ENCODE results near the gene DTNA. TPM values are rescaled to one million over a fixed set of nuclear protein-coding genes. Genes with fewer than 3 reads are reported as not detected.
"Not testable (repeated sequence)": the region's sequence is repeated elsewhere in the genome, so short reads cannot be mapped to it uniquely, and the experiment has no call there.

The DTNA gene
- total RNA-seq, 1 donor from 2014 or later, result 1.6 TPM

DNA sequence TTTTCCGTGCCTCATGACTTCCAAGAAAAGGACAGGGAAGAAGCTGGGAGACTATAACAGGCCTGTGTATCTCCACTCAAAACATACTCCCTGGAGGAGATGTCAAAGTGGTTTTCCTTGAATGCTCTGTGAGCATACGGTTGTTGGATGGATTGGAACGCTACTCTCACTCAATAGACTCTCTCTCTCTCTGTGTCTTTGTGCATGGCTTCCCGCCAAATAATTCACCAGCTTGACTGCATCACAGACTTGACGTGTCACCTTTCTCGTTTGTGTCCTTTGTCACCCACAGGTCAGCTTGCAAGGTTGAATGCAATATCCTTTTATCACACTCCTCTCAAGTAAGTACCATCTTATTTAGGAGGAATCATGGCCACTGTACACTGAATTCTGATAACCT lies 174.3 kb downstream of the DTNA start:
- no peak for ATAC-seq
- DNase-seq (ENCODE audit: low spot score), result no peak

DNA sequence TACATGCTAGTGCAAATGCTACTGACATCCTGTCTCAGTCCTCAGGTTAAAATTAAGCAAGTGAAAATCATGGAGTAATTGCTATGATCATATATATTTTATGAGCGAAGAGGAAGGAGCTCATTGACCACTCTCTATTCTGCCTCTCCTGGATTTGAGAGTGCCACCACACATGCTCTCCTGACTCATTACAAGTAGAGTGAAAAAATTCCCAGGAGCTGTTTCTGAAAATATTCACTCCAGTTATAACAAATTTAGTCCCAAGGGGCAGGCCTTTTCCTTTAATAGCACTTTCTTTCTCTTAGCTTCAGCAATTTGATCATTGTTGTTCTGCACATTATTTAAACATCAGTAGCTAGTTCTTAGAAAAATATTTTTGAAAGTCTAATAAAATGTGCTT lies 176.1 kb downstream of the DTNA start:
- DNase-seq (ENCODE audit: low spot score) (no peak), ATAC-seq (no peak)

DNA sequence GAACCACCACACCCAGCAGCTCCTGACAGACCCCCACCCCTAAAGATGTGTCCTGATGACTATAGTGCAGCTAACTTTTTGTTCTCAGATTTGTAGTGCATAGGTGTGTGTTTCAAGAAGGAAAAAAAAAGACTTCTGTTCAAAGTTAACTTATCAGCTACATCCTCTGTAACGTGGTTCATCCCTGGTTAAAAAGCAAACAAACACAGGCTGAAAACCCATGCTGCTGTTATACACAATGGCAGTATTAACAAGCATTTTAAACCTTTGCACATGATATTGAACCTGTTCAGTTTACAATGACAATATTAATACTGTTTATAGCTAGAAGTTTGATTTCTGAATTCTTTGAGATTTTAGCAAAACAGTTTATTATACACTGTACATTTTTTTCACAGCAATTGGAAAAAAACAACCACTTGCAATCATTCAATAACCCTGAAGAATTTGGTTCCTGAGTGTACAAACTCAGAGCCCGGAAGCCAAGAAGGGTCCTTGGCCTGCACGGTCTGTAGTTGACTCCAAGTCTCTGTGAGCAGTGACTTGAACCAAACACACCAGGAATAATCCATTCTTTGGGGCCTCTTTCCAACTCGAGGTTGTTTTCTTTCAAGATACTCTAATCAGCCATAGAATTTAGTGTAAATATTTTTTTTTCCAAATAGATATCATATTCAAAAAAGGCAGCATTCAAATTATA lies 177.9 kb downstream of the DTNA start:
- DNase-seq (ENCODE audit: low spot score) (no peak), ATAC-seq (no peak)

DNA sequence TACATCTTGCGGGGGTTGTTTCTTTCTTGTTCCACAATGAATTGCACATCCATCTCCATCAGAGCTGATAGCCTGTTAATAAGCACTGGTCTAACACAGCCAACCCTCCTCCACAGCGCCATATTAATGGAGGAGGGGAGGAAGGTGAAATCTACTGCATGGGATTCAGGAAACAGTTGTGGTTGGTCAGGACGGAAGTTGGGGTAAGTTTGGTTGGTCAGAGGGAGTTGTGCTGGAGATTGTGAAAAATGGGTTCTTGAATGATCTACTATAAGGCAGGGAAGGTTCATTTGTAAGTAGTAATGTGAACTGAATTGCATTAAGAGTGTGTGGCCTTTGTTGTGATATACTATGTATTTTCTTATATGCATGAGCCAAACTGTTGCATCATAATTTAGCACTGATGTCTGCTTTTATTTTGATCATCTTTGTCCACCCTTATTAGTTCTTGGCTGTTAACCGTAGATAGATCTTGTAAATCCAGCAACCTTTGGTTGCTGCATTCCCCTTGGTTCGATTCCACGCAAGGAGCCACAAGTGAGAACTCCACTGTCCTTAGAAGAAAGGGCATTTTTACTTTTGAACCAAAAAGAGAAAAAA lies 180.5 kb downstream of the DTNA start:
- DNase-seq (ENCODE audit: low spot score), result no peak
- ATAC-seq, result no peak

DNA sequence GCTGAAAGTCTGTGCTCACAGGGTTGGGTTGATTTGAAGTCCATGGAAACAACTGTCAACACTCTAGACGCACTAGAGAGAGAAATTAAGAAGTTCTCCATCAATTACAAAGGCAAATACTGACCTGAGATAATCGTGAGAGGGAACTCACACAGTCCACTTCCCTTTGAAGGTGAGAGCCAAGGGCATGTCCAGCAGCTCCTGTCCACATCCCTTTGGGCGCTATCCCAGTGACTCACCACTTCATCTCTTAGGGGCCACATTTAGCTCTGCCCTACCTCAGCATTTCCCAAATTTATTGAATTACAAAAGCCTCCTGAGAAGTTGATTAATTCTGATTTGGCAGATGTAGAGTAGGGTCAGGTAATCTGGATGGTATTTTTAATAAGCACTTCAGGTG lies 182.3 kb downstream of the DTNA start:
- DNase-seq (ENCODE audit: low spot score) (no peak), ATAC-seq (no peak)

DNA sequence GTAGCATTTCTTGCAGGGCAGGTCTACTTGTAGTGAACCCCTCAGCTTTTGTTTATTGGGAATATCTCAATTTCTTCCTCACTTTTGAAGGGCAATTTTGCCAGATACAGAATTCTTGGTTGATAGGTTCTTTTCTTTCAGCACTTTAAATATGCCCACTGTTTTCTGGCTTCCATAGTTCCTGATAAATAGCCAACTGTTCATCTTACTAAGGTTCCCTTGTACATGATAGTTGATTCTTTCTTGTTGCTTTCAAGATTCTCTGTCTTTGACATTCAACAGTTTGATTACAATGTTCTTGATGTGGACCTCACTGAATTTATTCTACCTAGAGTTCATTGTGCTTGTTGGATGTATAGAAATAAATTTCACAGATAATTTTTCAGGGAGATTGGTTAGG lies 183.1 kb downstream of the DTNA start:
- ATAC-seq, result no peak
- no peak for DNase-seq (ENCODE audit: low spot score)

DNA sequence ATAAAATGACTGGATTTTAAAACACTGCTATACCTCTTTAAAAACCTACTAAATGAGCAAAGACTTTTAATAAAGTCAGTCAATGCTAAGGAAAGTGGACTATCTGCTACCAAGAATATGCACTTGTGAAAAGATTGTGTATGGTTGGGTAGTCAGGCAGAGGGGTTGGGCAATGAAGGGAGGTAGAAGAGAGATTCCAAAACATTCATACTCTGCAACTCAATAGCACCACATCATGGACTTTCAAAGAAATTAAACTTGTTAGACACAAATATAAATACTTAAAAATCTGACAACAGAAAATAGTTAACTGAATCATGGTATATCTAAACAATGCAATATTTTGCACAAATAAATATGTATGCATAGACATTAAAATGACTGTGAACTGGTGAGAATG lies 191.2 kb downstream of the DTNA start:
- no peak for ATAC-seq

DNA sequence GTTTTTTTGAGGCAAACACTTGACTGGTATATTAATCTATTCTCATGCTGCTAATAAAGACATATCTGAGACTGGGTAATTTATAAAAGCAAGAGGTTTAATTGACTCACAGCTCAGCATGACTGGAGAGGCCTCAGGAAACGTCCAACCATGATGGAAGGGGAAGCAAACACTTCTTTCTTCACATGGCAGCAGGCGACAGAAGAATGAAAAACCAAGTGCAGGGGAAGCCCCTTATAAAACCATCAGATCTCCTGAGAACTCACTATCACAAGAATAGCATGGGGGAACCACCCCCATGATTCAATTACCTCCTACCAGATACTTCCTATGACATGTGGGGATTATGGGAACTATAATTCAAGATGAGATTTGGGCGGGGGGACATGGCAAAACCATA lies 194.9 kb downstream of the DTNA start:
- DNase-seq (ENCODE audit: low spot score) (no peak), ATAC-seq (no peak)

More for the DNA sequence above, 191.2 kb downstream of the DTNA start:
- DNase-seq (ENCODE audit: low spot score), result no peak

DNA sequence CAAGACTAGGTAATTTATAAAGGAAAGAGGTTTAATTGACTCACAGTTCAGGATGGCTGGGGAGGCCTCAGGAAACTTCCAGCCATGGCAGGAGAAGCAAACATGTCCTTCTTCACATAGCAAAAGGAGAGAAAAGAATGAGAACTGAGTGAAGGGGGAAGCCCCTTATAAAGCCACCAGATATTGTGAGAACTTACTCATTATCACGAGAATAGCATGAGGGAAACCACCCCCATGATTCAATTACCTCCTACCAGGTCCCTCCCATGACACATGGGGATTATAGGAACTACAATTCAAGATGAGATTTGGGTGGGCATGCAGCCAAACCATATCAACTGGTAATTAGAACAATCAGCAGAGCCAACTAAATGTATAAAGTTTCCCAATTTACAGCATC lies 196.9 kb downstream of the DTNA start:
- DNase-seq (ENCODE audit: low spot score); ATAC-seq: not testable (repeated sequence)

- ATAC-seq (no peak), DNase-seq (ENCODE audit: low spot score) (no peak)
Measured at GRCh38 chr18:34909637-34910364, 199.7 kb downstream of the DTNA start.

DNA sequence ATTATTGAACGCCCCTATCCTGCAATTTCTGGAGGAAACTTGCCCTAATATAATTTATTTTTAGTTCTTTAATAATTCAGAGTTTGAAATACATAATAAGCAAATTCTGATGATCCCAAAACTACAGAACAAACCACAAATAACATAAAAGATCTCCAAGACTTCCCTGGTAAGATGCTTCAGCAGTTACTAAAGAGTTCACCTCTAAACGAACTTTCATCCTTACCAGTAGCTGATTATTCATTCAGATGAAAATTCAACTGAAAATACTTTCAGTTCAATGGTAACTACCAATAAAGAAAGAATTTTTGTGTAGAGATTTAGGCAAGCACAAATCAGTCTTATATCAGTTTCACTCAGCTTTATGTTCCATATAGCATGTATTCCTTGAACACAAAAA lies 201.0 kb downstream of the DTNA start:
- ATAC-seq (no peak), DNase-seq (ENCODE audit: low spot score) (no peak)

DNA sequence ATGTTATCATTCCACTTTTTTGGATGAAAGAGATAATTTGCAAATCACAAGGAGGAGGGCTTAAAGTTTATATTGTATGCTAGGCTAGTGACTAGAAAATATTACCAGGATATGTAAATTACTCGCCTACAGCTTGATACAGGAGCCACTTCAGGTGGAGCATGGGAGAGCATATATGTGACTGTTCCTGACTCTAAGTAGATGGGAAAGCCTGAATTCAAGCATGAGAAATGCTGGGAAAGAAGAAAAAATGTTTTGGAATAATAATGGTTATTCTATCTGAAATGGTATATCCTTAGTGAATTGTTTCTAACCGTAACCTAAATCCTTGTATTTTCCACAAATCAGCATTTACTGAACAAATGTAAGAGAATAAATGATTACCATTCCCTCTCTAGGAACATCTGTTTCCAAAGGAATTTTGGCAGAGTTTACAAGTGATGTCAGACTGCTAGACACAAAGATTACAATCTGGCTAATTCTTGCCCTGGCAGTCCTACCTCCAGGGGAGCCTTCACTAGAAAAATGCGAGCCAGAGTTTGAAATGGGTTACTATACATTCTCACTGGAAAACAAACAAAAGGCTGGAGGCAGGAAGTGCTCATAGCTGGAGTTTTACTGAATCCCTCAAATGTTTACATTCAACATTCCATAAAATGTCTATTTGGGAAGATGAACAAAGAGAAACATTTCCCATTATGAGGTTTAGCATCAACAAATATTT lies 201.7 kb downstream of the DTNA start:
- no peak for DNase-seq (ENCODE audit: low spot score)
- ATAC-seq, result no peak

GRCh38 chr18:34913837-34914661 lies 204.0 kb downstream of the DTNA start:
- no peak for ATAC-seq
- DNase-seq (ENCODE audit: low spot score), result no peak

DNA sequence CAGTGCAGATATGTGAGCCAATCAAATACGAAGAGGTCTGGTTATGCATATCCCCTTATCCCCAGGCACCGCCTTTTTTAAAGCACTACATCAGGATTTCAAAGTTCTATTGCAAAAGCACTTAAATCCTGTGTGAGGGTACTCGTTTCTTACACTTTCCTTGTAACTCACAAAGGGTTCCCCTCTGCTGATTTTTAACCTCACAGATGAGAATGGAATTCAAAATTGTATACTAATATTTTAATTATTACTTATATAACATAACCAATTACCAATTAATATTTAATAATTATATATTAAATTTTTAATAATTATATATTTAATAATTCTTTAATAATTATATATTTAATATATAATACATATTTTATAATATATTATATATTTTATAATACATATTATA lies 204.9 kb downstream of the DTNA start:
- ATAC-seq, result no peak
- no peak for DNase-seq (ENCODE audit: low spot score)

- not testable (repeated sequence) for ATAC-seq; DNase-seq (ENCODE audit: low spot score)
Measured at GRCh38 chr18:34916539-34916938, 206.4 kb downstream of the DTNA start.

GRCh38 chr18:34918856-34919255 lies 208.8 kb downstream of the DTNA start:
- ATAC-seq (no peak), DNase-seq (ENCODE audit: low spot score) (no peak)

GRCh38 chr18:34921226-34921625 lies 211.1 kb downstream of the DTNA start:
- peak; percentile 63 for ATAC-seq

GRCh38 chr18:34921811-34922385 lies 211.8 kb downstream of the DTNA start:
- no peak for ATAC-seq
- DNase-seq (ENCODE audit: low spot score), result no peak

More at GRCh38 chr18:34921226-34921625, 211.1 kb downstream of the DTNA start:
- no peak for DNase-seq (ENCODE audit: low spot score)

- DNase-seq (ENCODE audit: low spot score); ATAC-seq: not testable (repeated sequence)
Measured at GRCh38 chr18:34922594-34922993, 212.5 kb downstream of the DTNA start.

- DNase-seq (ENCODE audit: low spot score), result no peak
- ATAC-seq, result no peak
Measured at GRCh38 chr18:34923911-34924310, 213.8 kb downstream of the DTNA start.

All from left lobe of liver (tissue), 2 donors.